Thoracic aorta (tissue), 2 donors: ENCODE measurements around the gene ZNF830. TPM values are rescaled to one million over a fixed set of nuclear protein-coding genes. Genes with fewer than 3 reads are reported as not detected.

Source experiments
- ATAC-seq: fragments of 150-250 bp; one replicate; pipeline ENCODE4 v1.8.0; 2017; ENCODE audit warnings: low read depth; ENCODE audit not compliant: insufficient number of reproducible peaks, low FRiP score
- DNase-seq: peaks from one replicate; pipeline ENCODE4 v3.0.0-alpha.2; 2020; ENCODE audit warnings: low spot score
- H3K27ac ChIP-seq, 2 donors: fragments of 200-600 bp; sonication (generic); 1 replicate in 1 of 2; 2 replicates in 1 of 2; pipeline ENCODE4 v1.5.1; 2016; ENCODE audit warnings: mild to moderate bottlenecking in 2 of 2, moderate library complexity in 2 of 2
- H3K27me3 ChIP-seq: fragments of 200-600 bp; sonication (generic); replicated peaks from 2 replicates; pipeline ENCODE4 v1.6.0; 2016; ENCODE audit warnings: mild to moderate bottlenecking; ENCODE audit not compliant: insufficient read depth
- H3K36me3 ChIP-seq: fragments of 200-600 bp; sonication (generic); one replicate; pipeline ENCODE4 v1.5.1; 2016
- H3K4me1 ChIP-seq, 2 donors: fragments of 200-600 bp; sonication (generic); 1 replicate in 1 of 2; 2 replicates in 1 of 2; pipeline versions ENCODE4 v1.5.1 to v1.6.0; 2016; ENCODE audit warnings: low read depth in 2 of 2, mild to moderate bottlenecking in 1 of 2; ENCODE audit not compliant: control insufficient read depth in 1 of 2
- H3K4me3 ChIP-seq: fragments of 200-600 bp; sonication (generic); 2 replicates; pipeline ENCODE4 v1.5.1; 2016; ENCODE audit warnings: mild to moderate bottlenecking
- H3K9me3 ChIP-seq: fragments of 200-600 bp; sonication (generic); 2 replicates; pipeline ENCODE4 v1.5.1; 2016
- CTCF ChIP-seq: fragments of 200-600 bp; sonication (generic); IDR thresholded peaks from one replicate; pipeline ENCODE4 v1.5.1; 2019; ENCODE audit warnings: antibody characterized with exemption
- total RNA-seq, 2 donors: library from RNA; depleted of rRNA; stranded (reverse); fragments of >200 nt; gene quantifications; one replicate each; pipeline versions ENCODE4 v1.1.0 to v1.2.3, GENCODE V29; 2016

Gene ZNF830
- total RNA-seq, 2 donors from 2014 or later = 5.1 to 20.1 TPM

- no peak for ATAC-seq
- H3K36me3 ChIP-seq = peaks cover 53% of the 10 kb centered on the region
These were observed 29.6 kb downstream of the ZNF830 start for GRCh38 chr17:34990921-34991365.

GRCh38 chr17:34991606-34992005 is 30.3 kb downstream of the ZNF830 start:
- H3K27ac ChIP-seq = no peak overlapping the region

More at GRCh38 chr17:34990921-34991365, 29.6 kb downstream of the ZNF830 start:
- no peak overlapping the region for H3K4me3 ChIP-seq
- no peak for TF ChIP-seq CTCF
- DNase-seq = no peak
- H3K27me3 ChIP-seq = no peaks in the 10 kb centered on the region
- H3K4me1 ChIP-seq = no peaks in the 10 kb centered on the region
- no peak overlapping the region for H3K27ac ChIP-seq
- H3K9me3 ChIP-seq = no peaks in the 10 kb centered on the region

GRCh38 chr17:34993031-34993430 is 31.7 kb downstream of the ZNF830 start:
- Histone ChIP-seq H3K36me3 (peaks cover 50% of the 10 kb centered on the region), H3K27me3 (no peaks in the 10 kb centered on the region), H3K27ac (no peak overlapping the region), H3K9me3 (no peaks in the 10 kb centered on the region), H3K4me1 (peaks cover 6 to 14% of the 10 kb centered on the region in 2 donors), H3K4me3 (no peak overlapping the region)
- no peak for TF ChIP-seq CTCF
- DNase-seq (no peak), ATAC-seq (no peak)

More at GRCh38 chr17:34991606-34992005, 30.3 kb downstream of the ZNF830 start:
- ATAC-seq = no peak
- TF ChIP-seq CTCF = no peak
- Histone ChIP-seq H3K36me3 (peaks cover 54% of the 10 kb centered on the region), H3K4me3 (no peak overlapping the region), H3K9me3 (no peaks in the 10 kb centered on the region), H3K4me1 (peaks cover under 1% of the 10 kb centered on the region in 2 donors), H3K27me3 (no peaks in the 10 kb centered on the region)
- DNase-seq = no peak

GRCh38 chr17:34996422-34997285 is 35.3 kb downstream of the ZNF830 start:
- no peaks in the 10 kb centered on the region for H3K9me3 ChIP-seq
- H3K4me1 ChIP-seq = peaks cover 6 to 17% of the 10 kb centered on the region in 2 donors
- TF ChIP-seq CTCF = no peak
- H3K27ac ChIP-seq = peak overlapping the region; percentile 71 to 72
- no peaks in the 10 kb centered on the region for H3K27me3 ChIP-seq
- ATAC-seq (no peak), DNase-seq (no peak)
- peaks cover 36% of the 10 kb centered on the region for H3K36me3 ChIP-seq
- no peak overlapping the region for H3K4me3 ChIP-seq

- DNase-seq = no peak
- TF ChIP-seq CTCF = no peak
- Histone ChIP-seq H3K4me1 (peaks cover 6 to 17% of the 10 kb centered on the region in 2 donors), H3K36me3 (peaks cover 34% of the 10 kb centered on the region), H3K27me3 (no peaks in the 10 kb centered on the region), H3K27ac (peak overlapping the region; percentile 71 to 72), H3K4me3 (no peak overlapping the region), H3K9me3 (no peaks in the 10 kb centered on the region)
- peak; percentile 75 for ATAC-seq
These were observed 36.1 kb downstream of the ZNF830 start for GRCh38 chr17:34997355-34997862.
